WTC11 (cell line): ENCODE measurements around the gene RNF113B. TPM values are rescaled to one million over a fixed set of nuclear protein-coding genes. Genes with fewer than 3 reads are reported as not detected.

ENCODE experiments used
- ATAC-seq: fragments of 200-7000 bp; cut with Tn5 transposase; 2 replicates; pipeline ENCODE4 v1.10.0; 2021; ENCODE audit warnings: mild to moderate bottlenecking, moderate library complexity
- CTCF ChIA-PET: fragments of 300-600 bp; sonication (Branson Sonifier 250); formaldehyde crosslinking; loops from one replicate; lab custom pipeline; 2021; ENCODE audit warnings: antibody characterized with exemption; lab: Charles Lee
- POLR2A ChIA-PET: fragments of 350-600 bp; sonication (Branson Sonifier 250); formaldehyde crosslinking; loops from one replicate; lab custom pipeline; 2021; ENCODE audit warnings: antibody characterized with exemption; lab: Charles Lee
- DNase-seq: peaks from one replicate; pipeline ENCODE4 v3.0.0; 2021; ENCODE audit warnings: low spot score
- H3K27ac Mint-ChIP-seq: 2 replicates; pipeline ENCODE4 v1.8.0; 2021; ENCODE audit warnings: mixed read lengths
- H3K27me3 Mint-ChIP-seq: 2 replicates; pipeline ENCODE4 v1.8.0; 2021; ENCODE audit warnings: low read depth, mild to moderate bottlenecking, moderate library complexity, mixed read lengths
- H3K36me3 Mint-ChIP-seq: 2 replicates; pipeline ENCODE4 v1.8.0; 2021; ENCODE audit warnings: mixed read lengths
- H3K4me1 Mint-ChIP-seq: 2 replicates; pipeline ENCODE4 v1.8.0; 2022; ENCODE audit warnings: mixed read lengths
- H3K4me3 Mint-ChIP-seq: 2 replicates; pipeline ENCODE4 v1.8.0; 2021; ENCODE audit warnings: mild to moderate bottlenecking, moderate library complexity, mixed read lengths
- H3K9me3 Mint-ChIP-seq: 2 replicates; pipeline ENCODE4 v1.8.0; 2021; ENCODE audit warnings: mixed read lengths
- ATF1 ChIP-seq: sonication (generic); formaldehyde crosslinking; IDR thresholded peaks from 2 replicates; pipeline ENCODE4 v1.8.1; 2023; ENCODE audit warnings: mild to moderate bottlenecking, moderate library complexity, missing genetic modification reagents
- CTCF ChIP-seq: fragments of 200-600 bp; IDR thresholded peaks from 2 replicates; pipeline ENCODE4 v1.8.0; 2022; ENCODE audit warnings: antibody characterized with exemption
- ESRRA ChIP-seq: sonication (generic); formaldehyde crosslinking; IDR thresholded peaks from 2 replicates; pipeline ENCODE4 v1.8.1; 2022; ENCODE audit warnings: mild to moderate bottlenecking, missing genetic modification reagents, borderline replicate concordance
- ETV6 ChIP-seq: sonication (generic); formaldehyde crosslinking; IDR thresholded peaks from 2 replicates; pipeline ENCODE4 v1.8.1; 2022; ENCODE audit warnings: mild to moderate bottlenecking, missing genetic modification reagents
- FOXK1 ChIP-seq: sonication (generic); formaldehyde crosslinking; IDR thresholded peaks from 2 replicates; pipeline ENCODE4 v1.8.0; 2022; ENCODE audit warnings: mild to moderate bottlenecking, moderate library complexity, missing genetic modification reagents
- GRHL2 ChIP-seq: fragments of 250-450 bp; sonication (Bioruptor Pico); IDR thresholded peaks from 2 replicates; pipeline ENCODE4 v1.8.0; 2022; ENCODE audit warnings: mild to moderate bottlenecking, moderate library complexity; ENCODE audit not compliant: insufficient replicate concordance, severe bottlenecking
- GTF2I ChIP-seq: fragments of 250-450 bp; sonication (Bioruptor Pico); conservative IDR thresholded peaks from 2 replicates; pipeline ENCODE4 v1.4.0; 2021; ENCODE audit warnings: mild to moderate bottlenecking
- HMGA2 ChIP-seq: fragments of 250-450 bp; sonication (Bioruptor Pico); IDR thresholded peaks from 2 replicates; pipeline ENCODE4 v1.4.0; 2021; ENCODE audit warnings: mild to moderate bottlenecking, moderate library complexity
- NFATC4 ChIP-seq: fragments of 250-450 bp; sonication (Bioruptor Pico); IDR thresholded peaks from 2 replicates; pipeline ENCODE4 v1.9.0; 2021; ENCODE audit warnings: mild to moderate bottlenecking
- NFE2L1 ChIP-seq: sonication (generic); formaldehyde crosslinking; IDR thresholded peaks from 2 replicates; pipeline ENCODE4 v1.8.1; 2023; ENCODE audit warnings: missing genetic modification reagents
- NFYB ChIP-seq: sonication (generic); formaldehyde crosslinking; conservative IDR thresholded peaks from 2 replicates; pipeline ENCODE4 v1.8.0; 2022; ENCODE audit warnings: low read depth, missing genetic modification reagents
- NR1H2 ChIP-seq: sonication (generic); formaldehyde crosslinking; IDR thresholded peaks from 2 replicates; pipeline ENCODE4 v1.9.0; 2021; ENCODE audit warnings: mild to moderate bottlenecking, moderate library complexity, missing genetic modification reagents
- SMAD3 ChIP-seq: sonication (generic); formaldehyde crosslinking; IDR thresholded peaks from 2 replicates; pipeline ENCODE4 v1.8.0; 2022; ENCODE audit warnings: missing genetic modification reagents, mild to moderate bottlenecking, borderline replicate concordance
- SMAD4 ChIP-seq: sonication (generic); formaldehyde crosslinking; IDR thresholded peaks from 2 replicates; pipeline ENCODE4 v1.8.0; 2022; ENCODE audit warnings: mild to moderate bottlenecking, missing genetic modification reagents
- TP53 ChIP-seq: sonication (generic); formaldehyde crosslinking; IDR thresholded peaks from 2 replicates; pipeline ENCODE4 v1.8.1; 2023; ENCODE audit warnings: mild to moderate bottlenecking, missing genetic modification reagents
- ZNF138 ChIP-seq: sonication (generic); formaldehyde crosslinking; conservative IDR thresholded peaks from 2 replicates; pipeline ENCODE4 v1.8.1; 2022; ENCODE audit warnings: mild to moderate bottlenecking, moderate library complexity, missing genetic modification reagents
- ZNF263 ChIP-seq: sonication (generic); formaldehyde crosslinking; IDR thresholded peaks from 2 replicates; pipeline ENCODE4 v1.8.1; 2022; ENCODE audit warnings: low read depth, mild to moderate bottlenecking, moderate library complexity, missing genetic modification reagents
- ZSCAN18 ChIP-seq: fragments of 250-450 bp; sonication (Bioruptor Pico); IDR thresholded peaks from 2 replicates; pipeline ENCODE4 v2.1.2; 2022; ENCODE audit warnings: mild to moderate bottlenecking, moderate library complexity
- total RNA-seq: library from RNA; stranded (reverse); gene quantifications from 3 replicates; pipeline ENCODE4 v1.2.3, GENCODE V29; 2021
- TF ChIP-seq, protein P1 (sequence below): fragments of 250-450 bp; sonication (Bioruptor Pico); IDR thresholded peaks from 2 replicates; pipeline ENCODE4 v1.9.0; 2021; ENCODE audit warnings: mild to moderate bottlenecking
- TF ChIP-seq, protein P2 (sequence below): sonication (generic); formaldehyde crosslinking; IDR thresholded peaks from 2 replicates; pipeline ENCODE4 v1.8.1; 2022; ENCODE audit warnings: mild to moderate bottlenecking, moderate library complexity, missing genetic modification reagents

Gene RNF113B
- total RNA-seq, 1 experiment from 2014 or later, result not detected

DNA sequence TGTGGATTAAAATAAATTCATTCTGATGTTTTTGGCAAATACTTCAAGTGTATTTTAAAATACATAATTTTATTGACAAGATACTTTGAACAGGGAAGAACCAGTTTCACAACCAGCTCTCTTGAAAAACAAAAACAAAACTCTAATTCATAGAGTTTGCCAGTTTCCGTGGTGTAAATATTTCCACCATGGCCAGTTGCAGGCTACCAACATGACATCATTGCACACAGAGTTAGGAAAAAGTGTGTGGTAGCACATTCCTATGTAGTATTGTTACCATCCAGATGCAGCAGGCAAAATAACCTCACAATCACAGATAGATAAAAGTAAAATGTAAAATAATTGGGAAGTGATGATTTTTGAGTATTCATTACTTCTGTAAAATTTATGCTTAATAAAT lies 7.7 kb upstream of the RNF113B start:
- CTCF ChIA-PET, result no interaction called here
- no peak overlapping the region for H3K4me3 Mint-ChIP-seq
- peaks cover 48% of the 10 kb centered on the region for H3K4me1 Mint-ChIP-seq
- no peak overlapping the region for H3K27ac Mint-ChIP-seq
- no peaks in the 10 kb centered on the region for H3K27me3 Mint-ChIP-seq
- TF ChIP-seq SMAD3 (CRISPR knock-in tag), result no peak
- TF ChIP-seq TP53 (CRISPR knock-in tag), result no peak
- no peak for TF ChIP-seq ZSCAN18 (CRISPR knock-in tag)
- no peak for TF ChIP-seq GTF2I (CRISPR knock-in tag)
- no peak for TF ChIP-seq NFE2L1 (CRISPR knock-in tag)
- TF ChIP-seq, all 79 proteins: peak for 0
- no peaks in the 10 kb centered on the region for H3K36me3 Mint-ChIP-seq
- no peak for DNase-seq
- POLR2A ChIA-PET, result no interaction called here
- no peak for ATAC-seq
- 0 out of 2 replicates have a peak, but pooled peaks cover 3% of the 10 kb centered on the region for H3K9me3 Mint-ChIP-seq

GRCh38 chr13:98182589-98182988 lies 5.5 kb upstream of the RNF113B start:
- peaks cover 8% of the 10 kb centered on the region; the same call in 1 of the 2 replicates for H3K9me3 Mint-ChIP-seq
- H3K36me3 Mint-ChIP-seq, result peaks cover 6% of the 10 kb centered on the region
- no peaks in the 10 kb centered on the region for H3K27me3 Mint-ChIP-seq
- DNase-seq (no peak), ATAC-seq (no peak)
- ChIA-PET CTCF (interaction anchor here (0.9 kb wide), 1 partner anchor 9 kb away, joined by 3 read pairs; no protein-coding TSS in a partner anchor), POLR2A (interaction anchor here (0.6 kb wide), 1 partner anchor 56 kb away, joined by 4 read pairs; no protein-coding TSS in a partner anchor)
- H3K4me3 Mint-ChIP-seq, result no peak overlapping the region
- no peak for TF ChIP-seq SMAD3 (CRISPR knock-in tag)
- TF ChIP-seq HMGA2, result no peak
- TF ChIP-seq NFYB (CRISPR knock-in tag), result no peak
- TF ChIP-seq ETV6 (CRISPR knock-in tag), result no peak
- TF ChIP-seq GRHL2 (CRISPR knock-in tag), result no peak
- TF ChIP-seq ESRRA (CRISPR knock-in tag), result no peak
- TF ChIP-seq, protein P1, sequence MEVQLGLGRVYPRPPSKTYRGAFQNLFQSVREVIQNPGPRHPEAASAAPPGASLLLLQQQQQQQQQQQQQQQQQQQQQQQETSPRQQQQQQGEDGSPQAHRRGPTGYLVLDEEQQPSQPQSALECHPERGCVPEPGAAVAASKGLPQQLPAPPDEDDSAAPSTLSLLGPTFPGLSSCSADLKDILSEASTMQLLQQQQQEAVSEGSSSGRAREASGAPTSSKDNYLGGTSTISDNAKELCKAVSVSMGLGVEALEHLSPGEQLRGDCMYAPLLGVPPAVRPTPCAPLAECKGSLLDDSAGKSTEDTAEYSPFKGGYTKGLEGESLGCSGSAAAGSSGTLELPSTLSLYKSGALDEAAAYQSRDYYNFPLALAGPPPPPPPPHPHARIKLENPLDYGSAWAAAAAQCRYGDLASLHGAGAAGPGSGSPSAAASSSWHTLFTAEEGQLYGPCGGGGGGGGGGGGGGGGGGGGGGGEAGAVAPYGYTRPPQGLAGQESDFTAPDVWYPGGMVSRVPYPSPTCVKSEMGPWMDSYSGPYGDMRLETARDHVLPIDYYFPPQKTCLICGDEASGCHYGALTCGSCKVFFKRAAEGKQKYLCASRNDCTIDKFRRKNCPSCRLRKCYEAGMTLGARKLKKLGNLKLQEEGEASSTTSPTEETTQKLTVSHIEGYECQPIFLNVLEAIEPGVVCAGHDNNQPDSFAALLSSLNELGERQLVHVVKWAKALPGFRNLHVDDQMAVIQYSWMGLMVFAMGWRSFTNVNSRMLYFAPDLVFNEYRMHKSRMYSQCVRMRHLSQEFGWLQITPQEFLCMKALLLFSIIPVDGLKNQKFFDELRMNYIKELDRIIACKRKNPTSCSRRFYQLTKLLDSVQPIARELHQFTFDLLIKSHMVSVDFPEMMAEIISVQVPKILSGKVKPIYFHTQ, result no peak
- TF ChIP-seq TP53 (CRISPR knock-in tag), result no peak
- TF ChIP-seq SMAD4, result no peak
- no peak for TF ChIP-seq NR1H2
- TF ChIP-seq, protein P2, sequence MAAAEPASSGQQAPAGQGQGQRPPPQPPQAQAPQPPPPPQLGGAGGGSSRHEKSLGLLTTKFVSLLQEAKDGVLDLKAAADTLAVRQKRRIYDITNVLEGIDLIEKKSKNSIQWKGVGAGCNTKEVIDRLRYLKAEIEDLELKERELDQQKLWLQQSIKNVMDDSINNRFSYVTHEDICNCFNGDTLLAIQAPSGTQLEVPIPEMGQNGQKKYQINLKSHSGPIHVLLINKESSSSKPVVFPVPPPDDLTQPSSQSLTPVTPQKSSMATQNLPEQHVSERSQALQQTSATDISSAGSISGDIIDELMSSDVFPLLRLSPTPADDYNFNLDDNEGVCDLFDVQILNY (CRISPR knock-in tag), result no peak
- no peak for TF ChIP-seq CTCF
- no peak for TF ChIP-seq ZNF138 (CRISPR knock-in tag)
- TF ChIP-seq FOXK1 (CRISPR knock-in tag), result no peak
- TF ChIP-seq ZNF263 (CRISPR knock-in tag), result no peak
- no peak for TF ChIP-seq NFATC4
- TF ChIP-seq ATF1 (CRISPR knock-in tag), result no peak
- H3K4me1 Mint-ChIP-seq, result peaks cover 48% of the 10 kb centered on the region
- H3K27ac Mint-ChIP-seq, result peak overlapping the region; percentile 75; the same call in 1 of the 2 replicates
